Measurements from ENCODE around the gene GHRL.
"Not testable (repeated sequence)": the region's sequence is repeated elsewhere in the genome, so short reads cannot be mapped to it uniquely, and the experiment has no call there.

The GHRL gene

GRCh38 chr3:10322352-10322710, 29.6 kb upstream of the GHRL start:
- DNase-seq: no peak

GRCh38 chr3:10321630-10322351, 29.0 kb upstream of the GHRL start:
- no peak for DNase-seq

- no peak for DNase-seq
Measured at GRCh38 chr3:10320320-10320677, 27.6 kb upstream of the GHRL start.

GRCh38 chr3:10319804-10320203, 27.1 kb upstream of the GHRL start:
- no peak for DNase-seq

GRCh38 chr3:10319251-10319650, 26.5 kb upstream of the GHRL start:
- DNase-seq: no peak

- no peak for DNase-seq
Measured at GRCh38 chr3:10317961-10318350, 25.2 kb upstream of the GHRL start.

- DNase-seq: no peak
Measured at GRCh38 chr3:10317311-10317960, 24.7 kb upstream of the GHRL start.

GRCh38 chr3:10315771-10316344, 23.1 kb upstream of the GHRL start:
- DNase-seq: no peak

GRCh38 chr3:10315101-10315500, 22.4 kb upstream of the GHRL start:
- no peak for DNase-seq

- DNase-seq: no peak
Measured at GRCh38 chr3:10312861-10313260, 20.1 kb upstream of the GHRL start.

- DNase-seq: no peak
Measured at GRCh38 chr3:10312391-10312790, 19.6 kb upstream of the GHRL start.

GRCh38 chr3:10311710-10312109, 19.0 kb upstream of the GHRL start:
- DNase-seq: no peak

- no peak for DNase-seq
Measured at GRCh38 chr3:10310578-10310977, 17.8 kb upstream of the GHRL start.

GRCh38 chr3:10309736-10310135, 17.0 kb upstream of the GHRL start:
- DNase-seq: no peak

GRCh38 chr3:10308678-10309077, 15.9 kb upstream of the GHRL start:
- no peak for DNase-seq

GRCh38 chr3:10306156-10306555, 13.4 kb upstream of the GHRL start:
- DNase-seq: no peak

- DNase-seq: no peak
Measured at GRCh38 chr3:10305331-10305902, 12.7 kb upstream of the GHRL start.

GRCh38 chr3:10304905-10305304, 12.2 kb upstream of the GHRL start:
- no peak for DNase-seq

GRCh38 chr3:10303785-10304184, 11.0 kb upstream of the GHRL start:
- no peak for DNase-seq

GRCh38 chr3:10303105-10303504, 10.4 kb upstream of the GHRL start:
- no peak for DNase-seq

- no peak for DNase-seq
Measured at GRCh38 chr3:10300087-10300486, 7.3 kb upstream of the GHRL start.

- no peak for DNase-seq
Measured at GRCh38 chr3:10299679-10300078, 6.9 kb upstream of the GHRL start.

GRCh38 chr3:10299175-10299574, 6.4 kb upstream of the GHRL start:
- no peak for DNase-seq

- DNase-seq: not testable (repeated sequence)
Measured at GRCh38 chr3:10298064-10298463, 5.3 kb upstream of the GHRL start.

All from NCI-H1694 (cell line).